ENCODE results near the gene SOAT1.
A peak's percentile ranks its signal among the peaks of the same experiment; 100 is the strongest.

Gene SOAT1

DNA sequence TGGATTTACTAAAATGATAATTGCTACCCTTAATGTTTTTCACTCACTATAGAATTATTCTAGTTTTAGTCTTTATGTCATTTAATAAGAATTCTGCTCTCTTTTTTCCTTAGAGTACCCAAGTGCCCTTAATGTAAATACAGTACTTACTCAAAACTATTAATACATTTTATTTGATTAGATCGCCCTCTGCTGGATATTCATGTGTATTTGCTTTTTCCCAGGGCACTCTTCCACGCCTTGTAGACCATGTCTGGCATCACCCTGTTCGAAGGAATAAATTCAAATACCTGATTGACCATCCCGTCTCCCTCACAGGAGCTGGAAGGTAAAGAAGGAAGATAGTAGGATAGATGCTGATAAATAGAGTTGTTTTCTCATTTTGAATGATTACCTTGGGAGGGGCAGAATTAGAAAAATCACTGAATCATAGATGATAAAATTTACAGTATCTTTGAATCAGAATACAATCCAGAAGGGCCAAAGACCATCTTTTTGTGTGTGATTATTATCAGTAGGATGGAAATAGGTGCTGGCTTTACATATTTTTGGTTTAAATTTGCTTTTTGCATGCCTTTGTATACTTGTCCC is 76.2 kb downstream of the SOAT1 start:
- TF ChIP-seq EGR1 (IDR thresholded peaks at IDR 0.05) (no peak), RAD21 (IDR thresholded peaks at IDR 0.05; ENCODE audit: low read depth) (peak; percentile 77)

- TF ChIP-seq TCF12 (IDR thresholded peaks at IDR 0.05; ENCODE audit: low read depth) (no peak), REST (IDR thresholded peaks at IDR 0.05; ENCODE audit: low read depth) (no peak), TAF1 (IDR thresholded peaks at IDR 0.05; ENCODE audit: low read depth) (no peak), CEBPB (IDR thresholded peaks at IDR 0.05) (no peak), NFIC (IDR thresholded peaks at IDR 0.05) (no peak), FOXM1 (IDR thresholded peaks at IDR 0.05; ENCODE audit: borderline replicate concordance, low read depth) (no peak), EP300 (IDR thresholded peaks at IDR 0.05; ENCODE audit: borderline replicate concordance) (no peak), RAD21 (IDR thresholded peaks at IDR 0.05; ENCODE audit: low read depth) (no peak), ZBTB7A (IDR thresholded peaks at IDR 0.05; ENCODE audit: low read depth) (no peak), YY1 (IDR thresholded peaks at IDR 0.05; ENCODE audit: low read depth) (no peak), EGR1 (IDR thresholded peaks at IDR 0.05) (no peak), TEAD4 (IDR thresholded peaks at IDR 0.05) (no peak)
- TF ChIP-seq, protein P1, sequence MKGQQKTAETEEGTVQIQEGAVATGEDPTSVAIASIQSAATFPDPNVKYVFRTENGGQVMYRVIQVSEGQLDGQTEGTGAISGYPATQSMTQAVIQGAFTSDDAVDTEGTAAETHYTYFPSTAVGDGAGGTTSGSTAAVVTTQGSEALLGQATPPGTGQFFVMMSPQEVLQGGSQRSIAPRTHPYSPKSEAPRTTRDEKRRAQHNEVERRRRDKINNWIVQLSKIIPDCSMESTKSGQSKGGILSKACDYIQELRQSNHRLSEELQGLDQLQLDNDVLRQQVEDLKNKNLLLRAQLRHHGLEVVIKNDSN (IDR thresholded peaks at IDR 0.05): no peak
- TF ChIP-seq, protein P2, sequence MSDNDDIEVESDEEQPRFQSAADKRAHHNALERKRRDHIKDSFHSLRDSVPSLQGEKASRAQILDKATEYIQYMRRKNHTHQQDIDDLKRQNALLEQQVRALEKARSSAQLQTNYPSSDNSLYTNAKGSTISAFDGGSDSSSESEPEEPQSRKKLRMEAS (IDR thresholded peaks at IDR 0.05): no peak
Measured at GRCh38 chr1:179372160-179372559, 78.6 kb downstream of the SOAT1 start.

GRCh38 chr1:179376223-179376622 is 82.6 kb downstream of the SOAT1 start:
- TF ChIP-seq, protein P1 (IDR thresholded peaks at IDR 0.05): no peak
- no peak for TF ChIP-seq FOXM1 (IDR thresholded peaks at IDR 0.05; ENCODE audit: borderline replicate concordance, low read depth)
- TF ChIP-seq CEBPB (IDR thresholded peaks at IDR 0.05): no peak
- no peak for TF ChIP-seq REST (IDR thresholded peaks at IDR 0.05; ENCODE audit: low read depth)
- no peak for TF ChIP-seq CREB1 (IDR thresholded peaks at IDR 0.05; ENCODE audit: low read depth)
- no peak for TF ChIP-seq ZBTB7A (IDR thresholded peaks at IDR 0.05; ENCODE audit: low read depth)

- TF ChIP-seq CREB1 (IDR thresholded peaks at IDR 0.05; ENCODE audit: low read depth): no peak
- TF ChIP-seq, protein P1 (IDR thresholded peaks at IDR 0.05): no peak
- TF ChIP-seq TAF1 (IDR thresholded peaks at IDR 0.05; ENCODE audit: low read depth): no peak
Measured at GRCh38 chr1:179380299-179380698, 86.7 kb downstream of the SOAT1 start.

DNA sequence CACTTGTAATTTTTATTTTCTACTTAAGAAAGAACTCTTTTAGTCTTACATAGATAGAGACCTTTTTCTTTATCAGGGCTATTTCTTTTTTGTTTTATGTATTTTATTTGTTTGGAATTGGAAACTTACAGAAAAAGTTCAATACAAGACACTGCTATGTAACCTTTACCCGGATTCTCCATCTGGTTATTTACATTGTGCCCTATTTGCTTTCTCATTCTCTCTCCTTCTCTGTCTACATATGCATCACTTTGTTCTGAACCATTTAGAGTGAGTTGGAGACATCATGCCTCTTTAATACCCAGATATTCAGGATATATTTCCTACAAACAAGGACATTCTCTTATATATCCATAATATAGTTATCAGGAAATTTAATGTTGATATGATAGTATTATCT is 90.4 kb downstream of the SOAT1 start:
- TF ChIP-seq YY1 (IDR thresholded peaks at IDR 0.05; ENCODE audit: low read depth): no peak
- no peak for TF ChIP-seq CREB1 (IDR thresholded peaks at IDR 0.05; ENCODE audit: low read depth)
- TF ChIP-seq, protein P2 (IDR thresholded peaks at IDR 0.05): no peak
- TF ChIP-seq EGR1 (IDR thresholded peaks at IDR 0.05): no peak
- TF ChIP-seq FOXM1 (IDR thresholded peaks at IDR 0.05; ENCODE audit: borderline replicate concordance, low read depth): no peak
- no peak for TF ChIP-seq NFIC (IDR thresholded peaks at IDR 0.05)
- TF ChIP-seq ZBTB7A (IDR thresholded peaks at IDR 0.05; ENCODE audit: low read depth): no peak
- TF ChIP-seq TAF1 (IDR thresholded peaks at IDR 0.05; ENCODE audit: low read depth): no peak
- no peak for TF ChIP-seq EP300 (IDR thresholded peaks at IDR 0.05; ENCODE audit: borderline replicate concordance)
- no peak for TF ChIP-seq RAD21 (IDR thresholded peaks at IDR 0.05; ENCODE audit: low read depth)
- TF ChIP-seq CEBPB (IDR thresholded peaks at IDR 0.05): no peak
- TF ChIP-seq TEAD4 (IDR thresholded peaks at IDR 0.05): no peak
- TF ChIP-seq, protein P1 (IDR thresholded peaks at IDR 0.05): no peak
- no peak for TF ChIP-seq REST (IDR thresholded peaks at IDR 0.05; ENCODE audit: low read depth)
- no peak for TF ChIP-seq TCF12 (IDR thresholded peaks at IDR 0.05; ENCODE audit: low read depth)
